LNCaP clone FGC (cell line): Measurements from ENCODE around the gene PDGFC.

Source experiments
- DNase-seq: peaks from one replicate; pipeline ENCODE4 v3.0.0-alpha.2; 2011; ENCODE audit warnings: low read depth
- H3K4me3 ChIP-seq: 2 replicates; pipeline ENCODE4 v1.5.1; 2011; ENCODE audit warnings: mild to moderate bottlenecking, low read depth, low read length, control low read depth
- CTCF ChIP-seq: IDR thresholded peaks from 2 replicates; pipeline ENCODE4 v1.5.1; 2012; ENCODE audit warnings: mild to moderate bottlenecking; ENCODE audit not compliant: control insufficient read depth, insufficient read depth; ENCODE audit errors: extremely low read depth

The PDGFC gene

GRCh38 chr4:156961196-156962057 lies 10.2 kb downstream of the PDGFC start:
- DNase-seq: no peak
- TF ChIP-seq CTCF: no peak

GRCh38 chr4:156959298-156959702 lies 12.3 kb downstream of the PDGFC start:
- no peak for DNase-seq
- H3K4me3 ChIP-seq: no peak overlapping the region
- no peak for TF ChIP-seq CTCF

More at GRCh38 chr4:156961196-156962057, 10.2 kb downstream of the PDGFC start:
- H3K4me3 ChIP-seq: no peak overlapping the region

GRCh38 chr4:156958276-156959074 lies 13.1 kb downstream of the PDGFC start:
- no peak for DNase-seq
- no peak for TF ChIP-seq CTCF
- H3K4me3 ChIP-seq: no peak overlapping the region

GRCh38 chr4:156957556-156957955 lies 14.0 kb downstream of the PDGFC start:
- H3K4me3 ChIP-seq: no peak overlapping the region
- no peak for DNase-seq
- TF ChIP-seq CTCF: no peak

GRCh38 chr4:156956826-156957368 lies 14.7 kb downstream of the PDGFC start:
- TF ChIP-seq CTCF: no peak
- no peak for DNase-seq

GRCh38 chr4:156956359-156956758 lies 15.2 kb downstream of the PDGFC start:
- DNase-seq: no peak
- TF ChIP-seq CTCF: no peak
- no peak overlapping the region for H3K4me3 ChIP-seq

More at GRCh38 chr4:156956826-156957368, 14.7 kb downstream of the PDGFC start:
- H3K4me3 ChIP-seq: no peak overlapping the region
